NCI-H510A treated with DMSO at 0.1 percent for 48 hours (cell line): ENCODE data around the gene GOLGA6A.
"Not testable (repeated sequence)": the region's sequence is repeated elsewhere in the genome, so short reads cannot be mapped to it uniquely, and the experiment has no call there.

Experiments
- DNase-seq: peaks from one replicate; lab custom pipeline; 2025; lab: John Stamatoyannopoulos, UW

GOLGA6A gene

DNA sequence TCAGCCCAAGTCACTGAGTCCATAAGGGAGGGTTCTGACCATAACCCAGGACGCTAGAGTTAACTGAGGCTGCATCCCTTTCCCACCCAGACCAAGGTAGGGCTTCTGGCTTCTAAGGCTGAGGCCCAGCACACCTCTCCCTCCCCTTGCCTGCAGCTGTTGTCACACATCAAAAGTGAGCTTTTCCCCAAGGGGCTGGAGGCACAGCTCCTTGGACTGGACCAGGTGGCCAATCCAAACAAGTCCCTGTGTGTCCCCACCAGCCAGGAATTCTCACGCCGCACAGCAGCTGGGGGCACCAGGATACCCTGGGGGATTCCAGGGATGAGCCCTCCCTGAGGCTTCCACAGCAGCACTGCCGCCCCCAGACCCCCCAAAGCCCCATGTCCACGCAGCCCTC, 25.8 kb upstream of the GOLGA6A start:
- DNase-seq: no peak

GRCh38 chr15:74099963-74100733, 17.8 kb upstream of the GOLGA6A start:
- not testable (repeated sequence) for DNase-seq

DNA sequence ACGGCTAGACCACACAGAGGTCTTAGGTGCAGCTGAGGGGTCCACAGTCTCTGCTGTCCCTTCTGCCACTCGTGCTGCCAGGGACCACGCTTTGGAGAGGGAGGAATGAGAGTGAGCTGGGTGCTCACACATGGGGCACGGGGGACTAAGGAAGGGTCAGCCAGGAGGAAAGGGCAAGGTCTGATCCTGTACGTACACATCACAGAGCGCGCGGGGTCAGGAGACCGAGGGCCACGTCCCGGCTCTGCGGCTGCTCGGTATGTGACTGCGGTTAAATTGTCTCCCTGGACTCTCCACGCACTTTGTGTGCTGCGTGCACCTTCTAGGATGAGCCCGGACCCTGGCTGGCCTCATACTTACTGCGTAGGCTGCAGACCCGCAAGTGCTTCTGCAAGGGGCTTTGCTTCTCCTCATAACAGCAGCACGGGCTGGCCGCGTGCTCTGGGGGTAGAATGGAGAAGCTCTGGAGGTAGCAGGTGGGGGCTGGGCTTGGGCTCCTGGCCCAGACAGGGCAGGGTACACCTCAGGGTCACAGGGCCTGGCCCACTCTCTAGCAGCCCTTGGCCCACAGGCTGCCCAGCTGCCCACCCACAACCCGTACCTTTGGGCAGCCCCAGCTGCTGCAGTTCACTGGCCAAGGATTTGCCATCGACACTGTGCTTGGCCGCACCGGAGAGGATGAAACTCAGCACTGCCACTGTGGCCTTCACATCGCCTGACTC, 14.6 kb upstream of the GOLGA6A start:
- DNase-seq: not testable (repeated sequence)

- DNase-seq: not testable (repeated sequence)
These were observed 13.3 kb upstream of the GOLGA6A start for GRCh38 chr15:74095610-74096009.

- DNase-seq: not testable (repeated sequence)
These were observed 12.2 kb upstream of the GOLGA6A start for GRCh38 chr15:74094567-74094966.

GRCh38 chr15:74075781-74076180, 6.6 kb downstream of the GOLGA6A start:
- DNase-seq: not testable (repeated sequence)

DNA sequence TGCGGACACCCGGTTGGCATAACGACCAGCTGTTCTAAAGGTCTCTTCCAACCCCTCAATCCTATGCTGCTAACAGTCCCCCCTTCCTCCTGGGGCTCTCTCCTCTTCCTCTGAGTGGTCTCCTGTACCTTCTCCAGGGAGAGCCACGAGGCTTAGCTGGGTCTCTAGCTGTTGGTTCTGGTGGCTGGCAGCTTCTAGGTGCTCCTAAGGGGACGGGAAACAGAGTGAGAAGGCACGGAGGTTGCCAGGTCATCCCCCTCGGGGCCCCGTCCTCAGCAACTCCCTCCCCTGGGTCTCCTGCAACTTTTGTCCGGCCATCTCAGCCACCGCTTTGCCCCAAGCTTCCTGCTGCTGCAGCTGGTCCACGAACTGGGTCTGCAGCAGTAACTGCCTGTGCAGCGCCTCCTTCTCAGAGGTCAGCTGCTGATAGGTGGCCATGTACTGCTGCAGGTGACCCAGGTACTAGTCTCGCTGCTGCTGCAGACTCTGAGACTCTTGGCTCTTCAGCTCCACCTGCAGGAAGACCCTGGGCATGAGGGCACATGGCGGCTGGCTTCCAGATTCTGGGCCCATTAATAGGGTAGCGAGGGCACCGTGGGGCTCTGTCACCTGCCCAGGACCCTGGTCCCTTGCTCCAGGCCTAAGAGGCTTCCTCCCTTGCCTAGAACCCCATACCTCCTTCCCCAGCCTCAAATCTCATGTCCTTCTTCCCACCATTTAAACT, 9.6 kb downstream of the GOLGA6A start:
- DNase-seq: not testable (repeated sequence)

DNA sequence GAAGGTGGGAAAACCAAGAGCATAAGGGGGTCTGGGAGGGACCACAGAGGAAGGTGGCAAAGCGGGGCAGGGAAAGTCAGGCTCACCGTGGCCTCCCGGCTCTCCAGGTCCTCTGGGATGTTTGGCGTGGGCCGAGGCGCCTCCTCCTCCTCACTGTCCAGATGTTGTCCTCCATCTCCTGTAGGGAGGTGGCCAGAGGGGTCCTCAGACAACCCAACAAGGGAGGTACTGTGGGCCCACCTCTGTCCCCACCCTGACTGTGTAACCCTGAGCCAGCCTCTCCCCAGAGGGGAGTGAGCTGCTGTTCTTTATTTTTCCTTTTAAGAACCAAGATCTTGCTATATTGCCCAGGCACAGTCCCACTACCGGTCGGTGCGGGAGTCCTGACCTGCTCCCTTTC, 10.2 kb downstream of the GOLGA6A start:
- not testable (repeated sequence) for DNase-seq

GRCh38 chr15:74071645-74072044, 10.7 kb downstream of the GOLGA6A start:
- not testable (repeated sequence) for DNase-seq

- DNase-seq: not testable (repeated sequence)
These were observed 16.5 kb downstream of the GOLGA6A start for GRCh38 chr15:74065684-74066411.

GRCh38 chr15:74064822-74065221, 17.5 kb downstream of the GOLGA6A start:
- peak; percentile 3 for DNase-seq

DNA sequence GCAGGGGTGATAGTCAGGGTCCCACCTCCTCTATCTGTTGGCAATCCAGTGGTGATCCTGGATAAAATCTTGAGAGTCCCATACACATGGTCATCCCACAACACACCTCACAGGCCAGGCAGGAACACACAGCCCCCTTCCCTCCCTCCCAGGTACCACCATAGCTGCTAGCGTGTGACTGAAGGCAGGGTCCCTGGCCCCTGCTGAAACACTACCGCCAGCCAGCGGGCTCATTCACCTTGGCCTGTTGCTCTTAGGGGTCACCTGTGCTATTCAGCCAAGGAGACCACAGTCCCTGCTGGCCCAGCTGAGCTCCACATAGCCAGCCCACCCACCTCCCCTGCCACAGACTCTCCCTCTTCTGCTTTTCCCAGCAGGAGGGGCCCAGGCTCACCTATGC, 18.2 kb downstream of the GOLGA6A start:
- not testable (repeated sequence) for DNase-seq

DNA sequence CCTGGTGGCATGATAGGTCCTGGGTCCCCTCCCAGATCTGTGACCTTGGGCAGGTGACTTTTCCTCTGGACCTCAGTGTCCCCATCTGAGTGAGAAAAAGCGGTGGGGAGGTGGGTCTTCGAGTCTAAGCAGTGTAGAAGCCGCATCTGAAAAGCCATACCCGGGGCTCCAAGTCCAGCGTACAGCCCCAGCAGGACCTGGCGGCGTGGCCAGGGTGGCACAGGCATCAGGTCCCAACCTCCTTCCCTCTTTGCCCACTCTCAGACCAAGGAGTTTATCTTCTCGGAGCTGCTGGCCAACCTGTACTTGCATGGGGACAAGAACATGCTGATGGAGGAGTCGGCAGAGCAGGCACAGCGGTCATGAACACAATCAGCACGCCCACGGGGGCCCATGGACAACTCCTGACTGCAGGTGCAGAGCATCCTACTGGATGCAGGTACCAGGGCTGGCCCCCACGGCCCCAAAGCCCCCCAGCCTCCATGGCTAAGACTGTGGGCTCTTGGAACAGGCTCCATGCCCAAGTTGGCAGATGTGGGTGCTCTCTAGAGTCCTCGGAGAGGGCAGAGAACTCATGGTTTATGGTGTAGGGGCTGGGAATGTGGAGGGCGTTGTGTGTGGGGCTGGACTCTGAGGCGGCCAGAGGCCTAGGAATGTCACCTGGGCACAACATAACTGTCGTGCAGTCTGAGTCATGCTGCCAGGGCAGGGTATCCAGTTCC, 18.8 kb downstream of the GOLGA6A start:
- not testable (repeated sequence) for DNase-seq

GRCh38 chr15:74062671-74063070, 19.7 kb downstream of the GOLGA6A start:
- no peak for DNase-seq

DNA sequence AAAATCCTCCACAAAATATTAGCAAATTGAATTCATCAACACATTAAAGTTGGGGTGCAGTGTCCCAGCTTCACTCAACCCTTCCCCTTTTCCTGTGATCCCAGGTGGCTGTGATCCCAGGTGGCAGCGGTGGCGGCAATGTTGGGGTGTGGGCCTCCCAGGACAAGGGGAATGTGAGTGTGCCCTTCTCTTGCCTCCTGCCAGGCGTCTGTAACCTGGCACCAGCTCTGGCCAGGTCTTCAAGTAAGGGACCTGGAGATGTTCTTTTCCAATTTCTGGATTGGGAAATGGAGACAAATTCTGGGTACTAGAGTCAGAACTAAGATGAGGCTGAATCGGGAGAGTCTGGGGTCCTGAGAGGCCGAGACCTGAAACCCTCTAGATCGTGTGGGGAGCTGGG, 20.1 kb downstream of the GOLGA6A start:
- DNase-seq: no peak

DNA sequence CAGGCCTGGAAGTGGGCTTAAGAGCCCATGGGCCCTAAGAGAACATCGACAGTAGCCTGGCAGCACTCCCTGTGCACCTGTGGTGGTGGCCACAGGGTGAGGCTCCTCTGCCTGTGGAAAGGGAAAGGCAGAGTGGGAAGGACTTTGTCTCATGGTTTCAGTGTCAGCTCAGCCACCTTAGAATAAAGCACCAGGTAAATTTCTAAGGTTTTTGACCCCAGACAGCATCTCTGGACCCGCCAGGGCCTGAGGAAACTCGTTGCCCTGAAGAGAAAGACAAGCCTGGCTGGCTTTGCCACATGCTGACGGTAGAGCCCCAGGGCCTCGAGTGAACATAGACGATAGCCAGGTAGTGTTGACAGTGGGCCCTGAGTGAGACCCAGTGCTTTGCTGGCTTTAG, 22.1 kb downstream of the GOLGA6A start:
- no peak for DNase-seq

- not testable (repeated sequence) for DNase-seq
These were observed 23.1 kb downstream of the GOLGA6A start for GRCh38 chr15:74059050-74059833.

GRCh38 chr15:74056330-74056729, 26.0 kb downstream of the GOLGA6A start:
- not testable (repeated sequence) for DNase-seq

DNA sequence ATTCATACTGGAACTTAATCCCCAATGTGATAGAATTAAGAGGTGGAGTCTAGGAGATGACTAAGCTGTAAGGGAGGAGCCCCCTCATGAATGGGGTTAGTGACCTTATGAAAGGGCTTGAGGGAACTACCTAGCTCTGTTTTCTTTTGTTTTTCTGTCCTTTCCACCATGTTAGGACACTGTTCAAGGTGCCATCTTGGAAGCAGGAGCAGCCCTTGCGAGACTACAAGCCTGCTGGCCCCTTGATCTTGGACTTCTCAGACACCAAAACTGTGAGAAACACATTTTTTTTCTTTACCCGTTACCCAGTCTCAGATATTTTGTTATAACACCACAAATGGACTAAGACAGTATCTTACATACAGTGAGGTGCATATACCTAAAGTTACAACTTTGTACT, 26.5 kb downstream of the GOLGA6A start:
- DNase-seq: no peak

DNA sequence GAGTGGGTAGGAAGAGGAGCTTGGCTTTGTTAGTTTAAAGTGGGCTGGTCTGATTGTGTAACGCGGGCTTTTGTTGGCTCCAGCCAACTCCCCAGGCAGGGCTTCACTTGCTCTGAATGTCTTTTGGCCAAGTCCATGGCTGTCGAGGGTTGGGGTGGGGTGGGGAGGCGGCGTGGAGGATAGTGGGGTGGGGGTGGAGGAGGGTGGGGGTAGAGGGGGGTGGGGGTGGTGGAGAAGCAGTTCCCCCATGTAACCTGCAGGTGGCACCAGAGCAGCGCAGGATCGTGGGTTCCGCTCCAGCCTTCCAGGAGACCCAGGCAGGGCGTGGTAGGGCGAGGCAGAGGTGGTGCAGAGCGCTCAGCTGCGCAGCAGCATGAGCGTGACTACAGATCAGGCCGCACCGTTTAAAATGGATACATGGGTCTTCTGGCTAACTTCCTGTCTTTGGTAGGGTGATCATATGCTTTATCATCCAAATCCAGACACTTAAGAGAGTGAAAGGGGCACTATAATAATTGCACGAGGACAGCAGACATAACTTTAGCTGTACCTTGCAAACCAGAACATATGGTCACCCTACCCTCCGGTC, 28.3 kb downstream of the GOLGA6A start:
- DNase-seq: peak; percentile 30
